OCI-LY7 (cell line): Measurements from ENCODE around the gene COL6A3. TPM values are rescaled to one million over a fixed set of nuclear protein-coding genes. Genes with fewer than 3 reads are reported as not detected.

Experiments used
- Bru-seq: library from RNA; stranded (reverse); fragments of 400-500 nt; gene quantifications from one replicate; lab custom pipeline; 2021; lab: Mats Ljungman, UMichigan
- BruChase-seq, 2 experiments: library from RNA; stranded (reverse); fragments of 400-500 nt; gene quantifications; one replicate each; lab custom pipeline; 2021; lab: Mats Ljungman, UMichigan
- BruUV-seq: library from RNA; stranded (reverse); fragments of 400-500 nt; replicated peaks from 2 replicates; lab custom pipeline; 2021; lab: Mats Ljungman, UMichigan
- CTCF ChIA-PET: fragments of 300-600 bp; sonication (Branson Sonifier 250); formaldehyde crosslinking; loops from one replicate; lab custom pipeline; 2022; ENCODE audit warnings: antibody characterized with exemption; ENCODE audit not compliant: unreplicated experiment; lab: Charles Lee
- POLR2A ChIA-PET: fragments of 300-600 bp; sonication (Branson Sonifier 250); formaldehyde crosslinking; loops from one replicate; lab custom pipeline; 2022; ENCODE audit warnings: antibody characterized with exemption; lab: Charles Lee
- DNase-seq: peaks from one replicate; pipeline ENCODE4 v3.0.0-alpha.2; 2015; ENCODE audit warnings: low spot score
- H2AFZ ChIP-seq: fragments of 200-600 bp; sonication (generic), shearing (Covaris generic); 2 replicates; pipeline ENCODE4 v1.6.1; 2014; ENCODE audit warnings: mild to moderate bottlenecking, antibody characterized with exemption, low read length, moderate library complexity
- H3K27ac ChIP-seq: fragments of 200-600 bp; sonication (generic); 2 replicates; pipeline ENCODE4 v1.5.1; 2014; ENCODE audit warnings: mixed run types, low read depth, mild to moderate bottlenecking, moderate library complexity, low read length, inconsistent platforms; ENCODE audit not compliant: poor library complexity, severe bottlenecking
- H3K36me3 ChIP-seq: fragments of 200-600 bp; sonication (generic); 2 replicates; pipeline ENCODE4 v1.6.1; 2014; ENCODE audit warnings: mild to moderate bottlenecking, antibody characterized with exemption, low read length, moderate library complexity, mixed read lengths; ENCODE audit not compliant: insufficient read depth
- H3K4me1 ChIP-seq: fragments of 200-600 bp; sonication (generic); 2 replicates; pipeline ENCODE4 v1.5.1; 2014; ENCODE audit warnings: mild to moderate bottlenecking, low read length; ENCODE audit not compliant: insufficient read depth, poor library complexity, severe bottlenecking
- H3K4me2 ChIP-seq: fragments of 200-600 bp; sonication (generic); 2 replicates; pipeline ENCODE4 v1.6.1; 2014; ENCODE audit warnings: mild to moderate bottlenecking, low read length
- H3K4me3 ChIP-seq: fragments of 200-600 bp; sonication (generic); 2 replicates; pipeline ENCODE4 v1.5.1; 2014; ENCODE audit warnings: mild to moderate bottlenecking, low read depth, low read length; ENCODE audit not compliant: poor library complexity, severe bottlenecking
- H3K79me2 ChIP-seq: fragments of 200-600 bp; sonication (generic); 2 replicates; pipeline ENCODE4 v1.6.1; 2016; ENCODE audit warnings: low read depth, mild to moderate bottlenecking, low read length, moderate library complexity, mixed read lengths; ENCODE audit not compliant: insufficient read depth
- H3K9me2 ChIP-seq: fragments of 200-600 bp; sonication (generic); 2 replicates; pipeline ENCODE4 v1.6.1; 2016; ENCODE audit warnings: mild to moderate bottlenecking, low read length, mixed read lengths; ENCODE audit not compliant: insufficient read depth
- H3K9me3 ChIP-seq: fragments of 200-600 bp; sonication (generic); 2 replicates; pipeline ENCODE4 v1.6.1; 2014; ENCODE audit warnings: mild to moderate bottlenecking, mixed run types, low read length, mixed read lengths
- H4K20me1 ChIP-seq: fragments of 200-600 bp; sonication (generic); 2 replicates; pipeline ENCODE4 v1.6.1; 2014; ENCODE audit warnings: mild to moderate bottlenecking, antibody characterized with exemption, low read length, moderate library complexity, mixed read lengths; ENCODE audit not compliant: insufficient read depth
- EZH2phosphoT487 ChIP-seq: fragments of 200-600 bp; sonication (generic); IDR thresholded peaks from 2 replicates; pipeline ENCODE4 v1.6.1; 2018; ENCODE audit warnings: low read depth, borderline replicate concordance, mild to moderate bottlenecking, mixed run types, antibody characterized with exemption, low read length, moderate library complexity, mixed read lengths
- intact Hi-C: fragments of 100-400 bp; cut with micrococcal nuclease; formaldehyde crosslinking; loops from one replicate; pipeline ENCODE4 v1.10.0; 2022; ENCODE audit not compliant: unreplicated experiment
- long read RNA-seq: library from polyadenylated mRNA; stranded (forward); transcript quantifications from one replicate; pipeline ENCODE4 v2.0.0, GENCODE V29; 2022
- total RNA-seq, 2 experiments: library from RNA; depleted of rRNA in 1 of 2; stranded (reverse); fragments of >200 nt in 1 of 2; shearing (Covaris generic) in 1 of 2; gene quantifications; 2 replicates each; pipeline ENCODE4 v1.2.3, GENCODE V29; 2014 to 2022
- TF ChIP-seq, protein P1 (sequence below): fragments of 200-600 bp; sonication (generic); conservative IDR thresholded peaks from 2 replicates; pipeline ENCODE4 v1.5.1; 2014; ENCODE audit warnings: mild to moderate bottlenecking, antibody characterized with exemption, low read length, moderate library complexity, mixed read lengths

Gene COL6A3, protein sequence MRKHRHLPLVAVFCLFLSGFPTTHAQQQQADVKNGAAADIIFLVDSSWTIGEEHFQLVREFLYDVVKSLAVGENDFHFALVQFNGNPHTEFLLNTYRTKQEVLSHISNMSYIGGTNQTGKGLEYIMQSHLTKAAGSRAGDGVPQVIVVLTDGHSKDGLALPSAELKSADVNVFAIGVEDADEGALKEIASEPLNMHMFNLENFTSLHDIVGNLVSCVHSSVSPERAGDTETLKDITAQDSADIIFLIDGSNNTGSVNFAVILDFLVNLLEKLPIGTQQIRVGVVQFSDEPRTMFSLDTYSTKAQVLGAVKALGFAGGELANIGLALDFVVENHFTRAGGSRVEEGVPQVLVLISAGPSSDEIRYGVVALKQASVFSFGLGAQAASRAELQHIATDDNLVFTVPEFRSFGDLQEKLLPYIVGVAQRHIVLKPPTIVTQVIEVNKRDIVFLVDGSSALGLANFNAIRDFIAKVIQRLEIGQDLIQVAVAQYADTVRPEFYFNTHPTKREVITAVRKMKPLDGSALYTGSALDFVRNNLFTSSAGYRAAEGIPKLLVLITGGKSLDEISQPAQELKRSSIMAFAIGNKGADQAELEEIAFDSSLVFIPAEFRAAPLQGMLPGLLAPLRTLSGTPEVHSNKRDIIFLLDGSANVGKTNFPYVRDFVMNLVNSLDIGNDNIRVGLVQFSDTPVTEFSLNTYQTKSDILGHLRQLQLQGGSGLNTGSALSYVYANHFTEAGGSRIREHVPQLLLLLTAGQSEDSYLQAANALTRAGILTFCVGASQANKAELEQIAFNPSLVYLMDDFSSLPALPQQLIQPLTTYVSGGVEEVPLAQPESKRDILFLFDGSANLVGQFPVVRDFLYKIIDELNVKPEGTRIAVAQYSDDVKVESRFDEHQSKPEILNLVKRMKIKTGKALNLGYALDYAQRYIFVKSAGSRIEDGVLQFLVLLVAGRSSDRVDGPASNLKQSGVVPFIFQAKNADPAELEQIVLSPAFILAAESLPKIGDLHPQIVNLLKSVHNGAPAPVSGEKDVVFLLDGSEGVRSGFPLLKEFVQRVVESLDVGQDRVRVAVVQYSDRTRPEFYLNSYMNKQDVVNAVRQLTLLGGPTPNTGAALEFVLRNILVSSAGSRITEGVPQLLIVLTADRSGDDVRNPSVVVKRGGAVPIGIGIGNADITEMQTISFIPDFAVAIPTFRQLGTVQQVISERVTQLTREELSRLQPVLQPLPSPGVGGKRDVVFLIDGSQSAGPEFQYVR (N-terminal part only)
- total RNA-seq (2014; rRNA removed; shearing (Covaris generic)) (not detected in 2 replicates), total RNA-seq (2022) (not detected in 2 replicates), Bru-seq, nascent RNA (percentile 2 among the genes with signal in this experiment), BruChase-seq, experiment 1, labeled RNA remaining after a 6-hour chase (percentile 2 among the genes with signal in this experiment), BruChase-seq, experiment 2, labeled RNA remaining after a 2-hour chase (not detected)
- long read RNA-seq, result 0 reads

DNA sequence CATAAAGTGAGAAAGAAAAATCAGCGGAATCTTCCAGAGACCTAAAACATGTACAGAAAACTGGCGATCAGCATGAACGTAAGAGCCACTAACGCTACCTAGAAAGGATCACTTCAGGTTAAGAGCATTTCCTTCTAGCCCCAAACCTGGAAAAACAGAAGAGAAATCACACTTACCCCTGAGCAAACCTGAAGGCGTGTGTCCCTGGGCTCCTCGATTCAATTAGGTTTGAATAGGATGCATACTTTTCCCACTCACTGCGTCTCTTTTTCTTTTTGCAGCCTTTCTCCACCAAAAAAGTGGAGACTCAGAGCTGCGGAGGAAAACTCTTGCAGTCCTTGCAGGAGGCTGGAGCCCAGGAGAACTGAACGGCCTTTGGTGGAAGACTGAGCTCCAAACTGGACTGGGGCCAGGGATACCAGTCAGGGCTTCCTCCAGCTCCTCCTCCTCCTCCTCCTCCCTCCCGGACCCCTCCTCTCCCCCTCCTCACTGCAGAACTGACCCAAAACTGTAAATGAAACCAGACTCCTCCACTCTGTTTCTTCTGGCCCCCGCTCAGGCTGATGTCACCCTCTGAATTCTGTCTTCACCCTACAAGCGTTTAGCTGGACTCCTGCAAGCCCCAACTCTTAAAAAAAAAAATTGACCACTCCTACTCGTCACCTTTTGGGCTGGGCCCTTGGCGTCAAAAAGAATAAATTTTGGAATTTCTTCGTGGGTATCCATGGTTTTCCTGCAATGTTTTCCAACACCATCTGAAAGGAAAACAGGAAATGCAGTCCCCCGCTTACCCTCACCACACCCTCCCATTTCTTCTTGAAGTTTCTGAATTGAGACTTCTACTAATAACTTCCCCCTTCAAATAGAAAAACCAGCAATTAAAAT is at the start of gene COL6A3:
COL6A3 (minus strand) TSS at position 388 of the 885 bp plus-strand sequence. CDS start 17,347 bp downstream, outside the sequence.
- Histone ChIP-seq H3K4me1 (no peaks in the 10 kb centered on the region), H3K27ac (no peak within 1 kb of the TSS), H3K9me3 (no peaks in the 10 kb centered on the region), H3K9me2 (no peaks in the 10 kb centered on the region), H2AFZ (no peak within 1 kb of the TSS), H3K4me3 (no peak within 1 kb of the TSS), H3K36me3 (no peaks in the 10 kb centered on the region), H4K20me1 (no peaks in the 10 kb centered on the region), H3K4me2 (no peak within 1 kb of the TSS), H3K79me2 (no peaks in the 10 kb centered on the region)
- TF ChIP-seq, protein P1, sequence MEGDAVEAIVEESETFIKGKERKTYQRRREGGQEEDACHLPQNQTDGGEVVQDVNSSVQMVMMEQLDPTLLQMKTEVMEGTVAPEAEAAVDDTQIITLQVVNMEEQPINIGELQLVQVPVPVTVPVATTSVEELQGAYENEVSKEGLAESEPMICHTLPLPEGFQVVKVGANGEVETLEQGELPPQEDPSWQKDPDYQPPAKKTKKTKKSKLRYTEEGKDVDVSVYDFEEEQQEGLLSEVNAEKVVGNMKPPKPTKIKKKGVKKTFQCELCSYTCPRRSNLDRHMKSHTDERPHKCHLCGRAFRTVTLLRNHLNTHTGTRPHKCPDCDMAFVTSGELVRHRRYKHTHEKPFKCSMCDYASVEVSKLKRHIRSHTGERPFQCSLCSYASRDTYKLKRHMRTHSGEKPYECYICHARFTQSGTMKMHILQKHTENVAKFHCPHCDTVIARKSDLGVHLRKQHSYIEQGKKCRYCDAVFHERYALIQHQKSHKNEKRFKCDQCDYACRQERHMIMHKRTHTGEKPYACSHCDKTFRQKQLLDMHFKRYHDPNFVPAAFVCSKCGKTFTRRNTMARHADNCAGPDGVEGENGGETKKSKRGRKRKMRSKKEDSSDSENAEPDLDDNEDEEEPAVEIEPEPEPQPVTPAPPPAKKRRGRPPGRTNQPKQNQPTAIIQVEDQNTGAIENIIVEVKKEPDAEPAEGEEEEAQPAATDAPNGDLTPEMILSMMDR, result no peak
- TF ChIP-seq EZH2phosphoT487, result no peak
- ChIA-PET POLR2A (no interaction called here), CTCF (no interaction called here)
- no TSS peak for BruUV-seq
- no peak for DNase-seq
- intact Hi-C loops, result no loop called here

DNA sequence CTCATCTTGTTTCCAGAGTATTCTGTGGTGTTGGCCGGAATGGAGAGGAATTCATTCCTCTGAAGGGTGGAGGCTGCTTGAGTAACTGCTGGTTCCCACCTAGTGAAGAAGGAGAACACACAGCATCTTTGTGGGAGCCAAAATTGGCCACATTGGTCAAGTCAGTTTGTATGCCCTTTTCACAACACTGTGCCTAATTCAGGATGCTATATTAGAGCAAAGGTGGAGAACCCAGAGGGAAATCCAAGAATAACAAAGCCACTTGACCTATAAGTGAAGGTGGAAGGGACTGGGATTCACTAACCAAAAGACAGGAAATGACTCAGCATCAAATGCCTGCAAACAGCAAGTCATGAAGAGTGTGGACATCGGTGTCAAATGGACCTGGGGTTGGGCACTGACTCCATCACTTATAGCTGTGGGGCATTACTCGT is 45.8 kb upstream of the COL6A3 start:
- Histone ChIP-seq H2AFZ (no peak overlapping the region), H3K4me1 (no peaks in the 10 kb centered on the region), H3K36me3 (no peaks in the 10 kb centered on the region), H3K79me2 (no peaks in the 10 kb centered on the region), H3K9me3 (no peaks in the 10 kb centered on the region), H3K9me2 (no peaks in the 10 kb centered on the region), H3K27ac (no peak overlapping the region), H3K4me3 (no peak overlapping the region), H4K20me1 (no peaks in the 10 kb centered on the region), H3K4me2 (no peak overlapping the region)
- intact Hi-C loops, result no loop called here
- TF ChIP-seq, protein P1, result no peak
- TF ChIP-seq EZH2phosphoT487, result no peak
- no peak for DNase-seq
- POLR2A ChIA-PET, result no interaction called here
- CTCF ChIA-PET, result interaction anchor here (0.5 kb wide), 1 partner anchor 260 kb away, joined by 8 read pairs; no protein-coding TSS in a partner anchor
- no TSS peak for BruUV-seq
